Esophagus squamous epithelium (tissue), 4 donors: Measurements from ENCODE around the gene LTB4R.

ENCODE experiments used
- CTCF ChIP-seq, 6 experiments: fragments of 450-650 bp in 4 of 6; fragments of 200-600 bp in 2 of 6; sonication (generic) in 2 of 6; IDR thresholded peaks; one replicate each; pipeline ENCODE4 v1.5.1; 2016 to 2019; ENCODE audit warnings: antibody characterized with exemption in 6 of 6, mild to moderate bottlenecking in 4 of 6, moderate library complexity in 4 of 6
- POLR2A ChIP-seq, 4 donors: fragments of 450-650 bp; IDR thresholded peaks; one replicate each; pipeline ENCODE4 v1.6.1; 2017; ENCODE audit warnings: antibody characterized with exemption in 4 of 4, mild to moderate bottlenecking in 4 of 4, moderate library complexity in 3 of 4

- TF ChIP-seq CTCF (IDR thresholded peaks at IDR 0.05) (no peak), POLR2A (IDR thresholded peaks at IDR 0.05) (no peak)
These were observed 32.7 kb downstream of the LTB4R start for GRCh38 chr14:24343795-24344660.
